Kidney (tissue), 14 donors: ENCODE measurements around the gene PRKCQ. TPM values are rescaled to one million over a fixed set of nuclear protein-coding genes. Genes with fewer than 3 reads are reported as not detected.

ENCODE experiments used
- DNase-seq, 5 donors: peaks; one replicate each; pipeline ENCODE4 v3.0.0-alpha.2; 2013 to 2020
- FAIRE-seq: peaks from 2 replicates; lab custom pipeline; 2012; peaks lifted over from hg19 to GRCh38; lab: Jason Lieb, UNC
- H3K27ac ChIP-seq, 2 donors: one replicate each; pipeline ENCODE4 v1.7.0; 2013; ENCODE audit warnings: low read depth in 2 of 2, low read length in 2 of 2, inconsistent platforms in 1 of 2
- H3K27me3 ChIP-seq: one replicate; pipeline ENCODE4 v1.7.1; 2013; ENCODE audit warnings: low read length, inconsistent platforms; ENCODE audit not compliant: control insufficient read depth, insufficient read depth
- H3K36me3 ChIP-seq, 3 donors: one replicate each; pipeline versions ENCODE4 v1.7.0 to v1.7.1; 2013; ENCODE audit warnings: low read length in 3 of 3, control low read depth in 1 of 3, inconsistent platforms in 1 of 3; ENCODE audit not compliant: insufficient read depth in 3 of 3, control insufficient read depth in 2 of 3
- H3K4me1 ChIP-seq, 3 donors: one replicate each; pipeline versions ENCODE4 v1.7.0 to v1.7.1; 2013; ENCODE audit warnings: low read length in 3 of 3, inconsistent platforms in 1 of 3, low read depth in 1 of 3; ENCODE audit not compliant: control insufficient read depth in 2 of 3, insufficient read depth in 2 of 3
- H3K4me3 ChIP-seq, 3 donors: one replicate each; pipeline versions ENCODE4 v1.7.0 to v1.8.1; 2013; ENCODE audit warnings: low read length in 3 of 3, control low read depth in 1 of 3, inconsistent platforms in 1 of 3
- H3K9ac ChIP-seq, 3 donors: one replicate each; pipeline versions ENCODE4 v1.7.0 to v1.7.1; 2013; ENCODE audit warnings: low read length in 3 of 3, control low read depth in 1 of 3, inconsistent platforms in 1 of 3
- H3K9me3 ChIP-seq, 3 donors: one replicate each; pipeline versions ENCODE4 v1.7.0 to v1.7.1; 2013; ENCODE audit warnings: low read length in 3 of 3, control low read depth in 1 of 3, inconsistent platforms in 1 of 3; ENCODE audit not compliant: control insufficient read depth in 2 of 3, insufficient read depth in 1 of 3
- CTCF ChIP-seq: IDR thresholded peaks from 3 replicates; pipeline ENCODE4 v1.5.1; 2012; ENCODE audit warnings: mild to moderate bottlenecking, moderate library complexity, borderline replicate concordance; ENCODE audit not compliant: insufficient read depth; ENCODE audit errors: extremely low read depth
- intact Hi-C: fragments of 100-400 bp; cut with DNase I; formaldehyde crosslinking; loops from one replicate; pipeline ENCODE4 v1.11.1; 2022
- polyA plus RNA-seq: library from polyadenylated mRNA; stranded (reverse); fragments of 350-450 nt; fragmentation: Illumina TruSeq; extraction: RNeasy Lipid Tissue Mini Kit (QIAGEN cat#74804); gene quantifications from one replicate; pipeline ENCODE4 v1.2.3, GENCODE V29; 2014; ENCODE audit warnings: low read depth, low replicate concordance; ENCODE audit not compliant: insufficient read depth
- total RNA-seq: library from RNA; stranded (reverse); fragmentation: NEBNext Ultra II Directional; extraction: Animal tissue kit (Norgen Biotek cat#: 25700); gene quantifications from one replicate; pipeline ENCODE4 v1.2.1, GENCODE V29; 2021
- donor health status: control.
- donor health status: control.
- donor health status: control.
- donor health status: control.
- donor health status: control.
- donor health status: DM: yes; HTN: yes; CAD: no.
- donor health status: Normal renal cell carcinoma (clear cell type).

PRKCQ gene
- total and polyA plus RNA-seq, 2 donors from 2014 or later = 6.1 to 17.5 TPM

- no peak for TF ChIP-seq CTCF
- FAIRE-seq = no peak
- no peaks in the 10 kb centered on the region for H3K36me3 ChIP-seq
These were observed 42.3 kb downstream of the PRKCQ start for GRCh38 chr10:6537770-6538169.

GRCh38 chr10:6536102-6536501 is 44.0 kb downstream of the PRKCQ start:
- H3K9me3 ChIP-seq = no peaks in the 10 kb centered on the region
- H3K4me1 ChIP-seq = peaks cover 0 to 2% (median 0%) of the 10 kb centered on the region in 3 donors
- no peak for TF ChIP-seq CTCF
- H3K4me3 ChIP-seq = no peak overlapping the region
- intact Hi-C loops = no loop called here
- FAIRE-seq = no peak
- no peaks in the 10 kb centered on the region for H3K27me3 ChIP-seq
- no peak for DNase-seq
- no peaks in the 10 kb centered on the region for H3K36me3 ChIP-seq
- no peak overlapping the region for H3K27ac ChIP-seq
- H3K9ac ChIP-seq = no peak overlapping the region

More at GRCh38 chr10:6537770-6538169, 42.3 kb downstream of the PRKCQ start:
- DNase-seq = no peak
- intact Hi-C loops = no loop called here
- H3K4me3 ChIP-seq = no peak overlapping the region
- H3K27ac ChIP-seq = no peak overlapping the region
- H3K4me1 ChIP-seq = peaks cover 0 to 2% (median 0%) of the 10 kb centered on the region in 3 donors
- H3K27me3 ChIP-seq = no peaks in the 10 kb centered on the region
- no peaks in the 10 kb centered on the region for H3K9me3 ChIP-seq
- H3K9ac ChIP-seq = no peak overlapping the region

GRCh38 chr10:6535156-6535764 is 44.8 kb downstream of the PRKCQ start:
- DNase-seq (no peak), FAIRE-seq (no peak)
- intact Hi-C loops = no loop called here
- Histone ChIP-seq H3K4me3 (no peak overlapping the region), H3K4me1 (peaks cover 0 to 2% (median 0%) of the 10 kb centered on the region in 3 donors), H3K9me3 (no peaks in the 10 kb centered on the region), H3K27ac (no peak overlapping the region), H3K27me3 (no peaks in the 10 kb centered on the region), H3K9ac (no peak overlapping the region), H3K36me3 (no peaks in the 10 kb centered on the region)
- no peak for TF ChIP-seq CTCF

- Histone ChIP-seq H3K27me3 (no peaks in the 10 kb centered on the region), H3K9me3 (no peaks in the 10 kb centered on the region), H3K4me1 (no peaks in the 10 kb centered on the region), H3K9ac (no peak overlapping the region), H3K36me3 (no peaks in the 10 kb centered on the region), H3K27ac (no peak overlapping the region), H3K4me3 (no peak overlapping the region)
- DNase-seq (no peak), FAIRE-seq (no peak)
- intact Hi-C loops = no loop called here
- TF ChIP-seq CTCF = no peak
These were observed 47.8 kb downstream of the PRKCQ start for GRCh38 chr10:6532321-6532720.
